ENCODE results near the gene UGT1A10.
"Not testable (repeated sequence)": the region's sequence is repeated elsewhere in the genome, so short reads cannot be mapped to it uniquely, and the experiment has no call there.

Gene UGT1A10

DNA sequence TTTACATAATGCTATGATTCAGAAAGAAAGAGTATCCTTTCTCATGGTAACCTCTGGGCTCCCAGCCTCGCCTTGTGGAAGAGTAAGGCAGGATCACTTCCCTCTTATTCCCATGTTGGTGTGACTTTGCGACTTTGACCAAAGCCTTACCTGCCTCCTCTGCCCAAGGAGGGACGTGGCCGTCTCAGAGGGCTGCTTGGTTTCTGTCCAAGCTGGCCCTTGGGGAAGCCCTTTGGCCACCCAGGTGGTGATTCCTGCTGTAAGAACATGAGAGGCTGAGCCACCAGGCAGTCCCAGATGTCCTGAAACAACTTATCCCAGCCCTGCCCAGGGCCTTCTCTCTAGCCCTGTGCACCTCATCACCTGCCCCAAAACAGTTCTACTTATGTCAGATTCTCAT, 62.5 kb downstream of the UGT1A10 start:
- DNase-seq, result no peak

- no peak for DNase-seq
Measured at GRCh38 chr2:233699424-233700027, 63.3 kb downstream of the UGT1A10 start.

DNA sequence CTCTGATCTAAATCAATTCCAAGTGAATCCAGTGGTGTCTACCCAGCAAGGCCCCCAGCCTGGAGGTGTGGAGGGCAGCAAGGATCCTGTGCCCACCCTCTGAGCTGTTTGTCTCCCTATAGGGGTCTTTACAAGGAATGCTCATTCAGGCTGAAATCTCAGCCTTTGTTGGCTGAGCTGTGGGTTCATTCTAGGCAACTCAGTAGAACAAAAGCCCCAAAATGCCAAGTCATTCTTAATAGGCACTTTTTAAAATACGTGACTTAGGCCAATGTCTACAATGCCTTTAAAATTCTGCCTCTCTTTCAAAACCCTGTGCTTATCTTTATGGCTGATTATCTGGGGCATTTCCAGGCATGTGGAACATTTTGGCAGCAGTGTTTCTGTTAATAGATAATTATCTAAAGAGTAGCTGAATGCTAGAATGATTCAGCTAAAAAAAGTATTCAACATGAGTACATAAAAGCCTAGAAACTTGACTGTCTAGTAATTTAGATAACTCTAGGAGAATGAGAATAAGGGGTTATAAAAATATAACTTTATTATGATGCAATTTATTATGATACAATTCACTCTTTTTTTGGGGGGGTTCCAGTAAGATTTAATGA, 63.9 kb downstream of the UGT1A10 start:
- DNase-seq, result peak; percentile 96

DNA sequence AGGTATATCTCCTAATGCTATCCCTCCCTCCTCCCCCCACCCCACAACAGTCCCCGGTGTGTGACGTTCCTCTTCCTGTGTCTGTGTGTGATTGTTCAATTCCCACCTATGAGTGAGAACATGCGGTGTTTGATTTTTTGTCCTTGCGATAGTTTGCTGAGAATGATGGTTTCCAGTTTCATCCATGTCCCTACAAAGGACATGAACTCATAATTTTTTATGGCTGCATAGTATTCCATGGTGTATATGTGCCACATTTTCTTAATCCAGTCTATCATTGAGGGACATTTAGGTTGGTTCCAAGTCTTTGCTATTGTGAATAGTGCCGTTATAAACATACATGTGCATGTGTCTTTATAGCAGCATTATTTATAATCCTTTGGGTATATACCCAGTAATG, 64.6 kb downstream of the UGT1A10 start:
- DNase-seq, result not testable (repeated sequence)

- no peak for DNase-seq
Measured at GRCh38 chr2:233702238-233702637, 66.0 kb downstream of the UGT1A10 start.

DNA sequence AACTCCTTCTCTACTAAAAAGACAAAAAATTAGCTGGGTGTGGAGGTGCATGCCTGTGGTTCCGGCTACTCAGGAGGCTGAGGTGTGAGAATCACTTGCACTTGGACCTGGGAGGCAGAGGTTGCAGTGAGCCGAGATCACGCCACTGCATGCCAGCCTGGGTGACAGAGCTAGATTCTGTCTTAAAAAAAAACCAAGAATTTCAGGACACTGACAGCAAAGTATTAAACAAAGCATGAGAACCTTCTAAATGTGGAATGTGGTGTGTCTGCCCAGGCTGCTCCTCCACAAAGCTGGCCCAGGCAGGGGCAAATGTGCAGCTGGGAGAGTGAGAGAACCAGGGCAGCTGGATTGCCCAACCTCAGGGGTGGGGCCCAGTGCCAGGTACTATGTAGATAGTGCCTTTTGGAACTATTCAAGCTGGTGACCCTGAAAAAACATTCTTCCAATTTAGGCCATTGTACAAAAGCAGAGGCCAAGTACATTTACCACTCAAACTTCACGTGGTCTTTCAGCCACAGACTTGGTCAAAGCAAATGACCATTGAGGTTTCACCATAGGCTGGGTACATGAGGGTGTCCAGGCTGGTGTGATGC, 69.8 kb downstream of the UGT1A10 start:
- peak; percentile 59 for DNase-seq

DNA sequence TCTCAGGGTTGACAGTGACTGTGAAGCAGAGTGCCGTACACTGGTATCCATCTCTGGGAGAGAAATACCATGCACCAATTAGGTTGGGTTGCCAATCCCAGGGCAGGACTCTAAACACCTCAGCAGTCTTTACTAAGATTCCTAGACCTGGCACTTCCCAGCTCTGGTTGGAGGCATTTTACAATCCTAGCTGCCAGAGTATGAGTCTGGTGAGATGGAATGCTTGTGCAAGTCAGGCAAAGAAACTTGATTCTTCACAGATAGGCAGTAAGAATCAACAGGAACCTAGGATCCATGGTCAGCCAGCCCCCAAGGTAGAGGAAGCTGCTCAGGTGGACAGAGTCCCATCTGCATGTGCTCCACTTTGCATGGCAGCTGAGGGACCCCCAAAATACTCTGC, 70.5 kb downstream of the UGT1A10 start:
- no peak for DNase-seq

DNA sequence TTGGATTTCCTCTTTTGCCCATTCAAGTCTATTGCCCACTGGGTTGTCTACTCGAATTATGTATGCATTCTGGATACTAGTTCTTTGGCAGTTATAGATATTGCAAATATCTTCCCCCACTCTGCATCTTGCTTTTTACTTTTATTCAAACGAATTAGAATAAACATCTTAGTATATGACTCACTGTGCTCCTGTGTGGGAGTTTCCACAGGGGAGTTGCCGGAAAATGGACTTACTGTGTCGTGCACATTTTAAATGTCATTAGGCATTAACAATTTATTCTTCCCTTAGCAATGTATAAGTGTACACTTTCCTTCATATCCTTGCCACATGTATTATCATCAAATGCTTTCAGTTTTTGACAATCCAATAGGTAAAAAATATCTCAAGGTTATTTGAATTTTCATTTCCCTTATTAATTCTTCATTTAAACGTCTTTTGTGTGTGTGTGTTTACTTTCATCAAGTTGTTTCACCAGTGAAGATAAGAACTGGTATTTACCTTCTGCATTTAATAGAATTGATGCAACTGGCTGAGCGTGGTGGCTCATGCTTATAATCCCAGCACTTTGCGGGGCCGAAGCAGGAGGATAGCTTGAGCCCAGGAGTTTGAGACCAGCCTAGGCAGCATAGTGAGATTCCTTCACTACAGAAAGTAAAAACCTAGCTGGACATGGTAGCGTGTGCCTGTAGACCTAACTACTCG, 71.8 kb downstream of the UGT1A10 start:
- no peak for DNase-seq

DNA sequence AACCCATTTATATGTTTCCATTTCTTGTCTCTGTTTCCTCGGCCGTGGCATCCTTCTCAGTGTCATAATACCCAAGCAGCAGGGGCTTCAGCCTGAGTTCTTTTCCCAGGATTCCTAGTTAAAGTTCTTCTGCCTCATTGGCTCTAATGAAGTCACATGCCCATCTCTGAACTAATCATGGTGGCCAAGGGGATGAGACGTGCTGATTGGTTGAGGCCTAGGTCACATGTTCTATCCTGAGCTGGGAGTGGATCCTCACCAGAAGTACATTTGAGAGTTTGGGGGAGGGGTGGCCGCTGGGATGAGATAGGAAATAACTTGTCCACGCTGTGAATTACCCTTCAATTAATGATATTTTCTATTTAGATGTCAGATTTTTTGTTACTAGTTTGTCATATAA, 72.7 kb downstream of the UGT1A10 start:
- DNase-seq, result no peak

GRCh38 chr2:233711312-233712008, 75.2 kb downstream of the UGT1A10 start:
- DNase-seq, result peak; percentile 91

GRCh38 chr2:233712611-233713261, 76.5 kb downstream of the UGT1A10 start, which contains the start of gene UGT1A5:
Gene UGT1A5, plus strand, starts transcription at chr2:233712907. Its CDS starts 85 bp downstream, at chr2:233712992.
- DNase-seq, result no peak

DNA sequence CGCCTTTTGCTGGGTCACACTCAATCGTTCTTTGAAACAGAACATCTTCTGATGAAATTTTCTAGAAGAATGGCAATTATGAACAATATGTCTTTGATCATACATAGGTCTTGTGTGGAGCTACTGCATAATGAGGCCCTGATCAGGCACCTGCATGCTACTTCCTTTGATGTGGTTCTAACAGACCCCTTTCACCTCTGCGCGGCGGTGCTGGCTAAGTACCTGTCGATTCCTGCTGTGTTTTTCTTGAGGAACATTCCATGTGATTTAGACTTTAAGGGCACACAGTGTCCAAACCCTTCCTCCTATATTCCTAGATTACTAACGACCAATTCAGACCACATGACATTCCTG, 77.0 kb downstream of the UGT1A10 start:
- DNase-seq, result no peak

GRCh38 chr2:233714121-233714520, 77.9 kb downstream of the UGT1A10 start:
- DNase-seq, result peak; percentile 55

GRCh38 chr2:233718552-233718951, 82.3 kb downstream of the UGT1A10 start, which contains the start of gene UGT1A4:
Gene UGT1A4, plus strand, starts transcription at chr2:233718736. Its CDS starts 85 bp downstream, at chr2:233718821.
- no peak for DNase-seq

GRCh38 chr2:233728723-233729301, 92.6 kb downstream of the UGT1A10 start, which contains the start of gene UGT1A3:
Gene UGT1A3, plus strand, starts transcription at chr2:233729042. Its CDS starts 85 bp downstream, at chr2:233729127.
- no peak for DNase-seq

DNA sequence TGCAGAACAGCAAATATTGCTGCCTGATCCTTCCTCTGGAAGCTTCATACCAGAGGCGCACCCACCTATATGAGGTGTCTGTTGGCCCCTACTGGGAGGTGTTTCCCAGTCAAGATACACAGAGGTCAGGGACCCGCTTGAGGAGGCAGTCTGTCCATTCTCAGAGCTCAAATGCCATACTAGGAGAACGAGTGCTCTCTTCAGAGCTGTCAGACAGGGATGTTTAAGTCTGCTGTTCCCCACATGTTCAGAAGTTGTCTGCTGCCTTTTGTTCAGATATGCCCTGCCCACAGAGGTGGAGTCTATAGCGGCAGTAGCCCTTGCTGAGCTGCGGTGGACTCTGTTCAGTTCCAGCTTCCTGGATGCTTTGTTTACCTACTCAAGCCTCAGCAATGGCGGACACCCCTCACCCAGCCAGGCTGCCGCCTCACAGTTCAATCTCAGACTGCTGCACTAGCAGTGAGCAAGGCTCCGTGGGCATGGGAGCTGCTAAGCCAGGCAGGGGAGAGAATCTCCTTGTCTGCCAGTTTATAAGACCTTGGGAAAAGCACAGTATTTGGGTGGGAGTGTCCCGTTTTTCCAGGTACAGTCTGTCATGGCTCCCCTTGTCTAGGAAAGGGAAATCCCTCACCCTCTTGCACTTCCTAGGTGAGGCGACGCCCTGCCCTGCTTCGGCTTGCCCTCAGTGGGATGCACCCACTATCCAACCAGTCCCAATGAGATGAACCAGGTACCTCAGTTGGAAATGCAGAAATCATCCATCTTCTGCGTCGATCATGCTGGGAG, 100.8 kb downstream of the UGT1A10 start:
- DNase-seq, result not testable (repeated sequence)

GRCh38 chr2:233740870-233741269, 104.6 kb downstream of the UGT1A10 start:
- no peak for DNase-seq

DNA sequence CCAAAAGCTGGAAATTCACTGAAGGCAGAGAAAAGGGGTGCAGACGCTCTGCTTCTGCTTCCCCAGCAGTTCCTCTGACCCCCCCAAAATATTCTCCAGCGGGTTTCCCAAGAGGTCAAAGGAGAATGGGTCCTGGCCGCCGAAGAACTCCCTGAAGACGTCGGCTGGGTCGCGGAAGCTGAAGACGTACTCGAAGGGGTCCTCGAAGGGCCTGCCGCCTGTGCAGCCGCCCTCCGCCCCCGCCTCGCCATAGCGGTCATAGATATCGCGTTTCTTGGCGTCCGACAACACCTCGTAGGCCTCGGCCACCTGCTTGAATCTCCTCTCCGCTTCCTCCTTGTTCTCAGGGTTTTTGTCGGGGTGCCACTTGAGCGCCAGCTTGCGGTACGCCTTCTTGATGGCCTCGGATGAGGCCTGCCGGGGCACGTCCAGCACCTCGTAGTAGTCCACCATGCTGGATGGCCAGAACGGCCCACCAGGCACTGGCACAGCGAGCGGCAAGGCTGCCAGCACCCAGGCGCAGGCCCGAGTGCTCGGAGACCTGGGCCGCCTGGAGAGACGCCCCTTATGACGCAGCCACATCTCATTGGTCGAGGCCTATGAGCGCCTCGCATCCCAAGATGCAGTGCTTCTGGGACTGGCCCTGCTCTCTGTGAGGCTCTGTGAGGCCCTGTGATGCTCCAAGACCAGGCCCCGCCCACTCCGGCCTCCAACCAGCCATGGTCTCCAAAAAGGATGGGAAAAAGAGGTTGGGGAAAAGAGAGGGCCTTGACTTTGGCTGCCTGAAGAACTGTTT, 107.4 kb downstream of the UGT1A10 start:
- no peak for DNase-seq

GRCh38 chr2:233745073-233745755, 109.0 kb downstream of the UGT1A10 start:
- DNase-seq, result no peak

GRCh38 chr2:233745838-233746237, 109.6 kb downstream of the UGT1A10 start:
- DNase-seq, result not testable (repeated sequence)
